HepG2 (cell line): Measurements from ENCODE around the gene CLIC3. TPM values are rescaled to one million over a fixed set of nuclear protein-coding genes. Genes with fewer than 3 reads are reported as not detected.

ENCODE experiments used
- AKNA ChIP-seq: sonication (generic); formaldehyde crosslinking; IDR thresholded peaks from 2 replicates; pipeline ENCODE4 v1.4.0; 2020; ENCODE audit warnings: missing genetic modification reagents, borderline replicate concordance
- ATF7-NPFF ChIP-seq: sonication (generic); formaldehyde crosslinking; IDR thresholded peaks from 2 replicates; pipeline ENCODE4 v1.8.1; 2023; ENCODE audit warnings: mild to moderate bottlenecking, low read depth, missing genetic modification reagents, moderate library complexity
- GATAD2A ChIP-seq: IDR thresholded peaks from 2 replicates; pipeline ENCODE4 v1.6.1; 2016
- KDM5B ChIP-seq: sonication (generic); formaldehyde crosslinking; IDR thresholded peaks from 2 replicates; pipeline ENCODE4 v1.4.0; 2020; ENCODE audit warnings: missing genetic modification reagents, mild to moderate bottlenecking, borderline replicate concordance
- MED1 ChIP-seq: sonication (generic); formaldehyde crosslinking; IDR thresholded peaks from 2 replicates; pipeline ENCODE4 v1.4.0; 2020; ENCODE audit warnings: missing genetic modification reagents
- MEIS1 ChIP-seq: sonication (generic); formaldehyde crosslinking; IDR thresholded peaks from 2 replicates; pipeline ENCODE4 v1.9.0; 2021; ENCODE audit warnings: mild to moderate bottlenecking, missing genetic modification reagents, moderate library complexity, borderline replicate concordance
- NKX3-1 ChIP-seq: sonication (generic); formaldehyde crosslinking; IDR thresholded peaks from 2 replicates; pipeline ENCODE4 v1.5.0; 2020; ENCODE audit warnings: missing genetic modification reagents
- PLSCR1 ChIP-seq: sonication (generic); formaldehyde crosslinking; IDR thresholded peaks from 2 replicates; pipeline ENCODE4 v1.5.0; 2020; ENCODE audit warnings: missing genetic modification reagents, mild to moderate bottlenecking, borderline replicate concordance
- RFXANK ChIP-seq: IDR thresholded peaks from 2 replicates; pipeline ENCODE4 v1.6.1; 2016
- RXRB ChIP-seq: IDR thresholded peaks from 2 replicates; pipeline ENCODE4 v1.6.1; 2016; ENCODE audit warnings: borderline replicate concordance, missing genetic modification reagents, missing compliant biosample characterization
- SP4 ChIP-seq: sonication (generic); formaldehyde crosslinking; IDR thresholded peaks from 2 replicates; pipeline ENCODE4 v1.8.1; 2023; ENCODE audit warnings: mild to moderate bottlenecking, missing genetic modification reagents
- SRSF9 ChIP-seq: fragments of 200-400 bp; formaldehyde crosslinking; IDR thresholded peaks from 2 replicates; pipeline ENCODE4 v1.6.1; 2018; ENCODE audit warnings: borderline replicate concordance, mild to moderate bottlenecking, low read depth, low read length; ENCODE audit not compliant: insufficient read depth, poor library complexity, severe bottlenecking
- TCF12 ChIP-seq, 2 experiments: fragments of 450-650 bp in 1 of 2; sonication (generic) in 1 of 2; formaldehyde crosslinking in 1 of 2; IDR thresholded peaks; 2 replicates each; pipeline versions ENCODE4 v1.6.1 to v1.8.0; 2017 to 2022; ENCODE audit warnings: antibody characterized with exemption in 1 of 2, mild to moderate bottlenecking in 1 of 2, missing genetic modification reagents in 1 of 2, moderate library complexity in 1 of 2
- TOPORS ChIP-seq: sonication (generic); formaldehyde crosslinking; IDR thresholded peaks from 2 replicates; pipeline ENCODE4 v1.8.0; 2023; ENCODE audit warnings: mild to moderate bottlenecking, missing genetic modification reagents
- ZFP36L2 ChIP-seq: sonication (generic); formaldehyde crosslinking; IDR thresholded peaks from 2 replicates; pipeline ENCODE4 v1.4.0; 2020; ENCODE audit warnings: missing genetic modification reagents
- ZNF331 ChIP-seq: sonication (generic); formaldehyde crosslinking; IDR thresholded peaks from 2 replicates; pipeline ENCODE4 v1.4.0; 2020; ENCODE audit warnings: missing genetic modification reagents
- ZNF350 ChIP-seq: sonication (generic); formaldehyde crosslinking; IDR thresholded peaks from 2 replicates; pipeline ENCODE4 v1.4.0; 2020; ENCODE audit warnings: mild to moderate bottlenecking, low read depth, missing genetic modification reagents, borderline replicate concordance
- ZNF674 ChIP-seq: sonication (generic); formaldehyde crosslinking; IDR thresholded peaks from 2 replicates; pipeline ENCODE4 v1.5.0; 2020; ENCODE audit warnings: low read depth, mild to moderate bottlenecking, missing genetic modification reagents
- ZNF749 ChIP-seq: sonication (generic); formaldehyde crosslinking; IDR thresholded peaks from 2 replicates; pipeline ENCODE4 v1.8.0; 2022; ENCODE audit warnings: mild to moderate bottlenecking, missing genetic modification reagents, moderate library complexity, borderline replicate concordance
- polyA plus RNA-seq, 8 experiments: library from polyadenylated mRNA; depleted of rRNA in 3 of 8; stranded (reverse) in 7 of 8; unstranded in 1 of 8; fragments of >200 nt; fragmentation: Illumina TruSeq in 4 of 8; extraction: Trizol in 4 of 8; gene quantifications; 2 replicates each; pipeline versions ENCODE4 v1.2.1 to v1.2.3, GENCODE V29; 2011 to 2016; ENCODE audit warnings: low read depth in 4 of 8, missing spikeins in 1 of 8, mixed read lengths in 1 of 8; ENCODE audit not compliant: insufficient read depth in 1 of 8
- total RNA-seq, 5 experiments: library from RNA; depleted of rRNA; stranded (reverse); fragments of >200 nt; fragmentation: Illumina TruSeq; extraction: Trizol; gene quantifications; 2 replicates each; pipeline ENCODE4 v1.2.3, GENCODE V29; 2016; ENCODE audit warnings: low read depth in 1 of 5
- TF ChIP-seq, protein P1 (sequence below): sonication (generic); formaldehyde crosslinking; IDR thresholded peaks from 2 replicates; pipeline ENCODE4 v1.4.0; 2020; ENCODE audit warnings: mild to moderate bottlenecking, missing genetic modification reagents

CLIC3 gene
- total and polyA plus RNA-seq, 2 of the 13 experiments (the other 11 are each of a cell fraction or from before 2014, with no cell fraction given) = 0.51 to 1.5 TPM

DNA sequence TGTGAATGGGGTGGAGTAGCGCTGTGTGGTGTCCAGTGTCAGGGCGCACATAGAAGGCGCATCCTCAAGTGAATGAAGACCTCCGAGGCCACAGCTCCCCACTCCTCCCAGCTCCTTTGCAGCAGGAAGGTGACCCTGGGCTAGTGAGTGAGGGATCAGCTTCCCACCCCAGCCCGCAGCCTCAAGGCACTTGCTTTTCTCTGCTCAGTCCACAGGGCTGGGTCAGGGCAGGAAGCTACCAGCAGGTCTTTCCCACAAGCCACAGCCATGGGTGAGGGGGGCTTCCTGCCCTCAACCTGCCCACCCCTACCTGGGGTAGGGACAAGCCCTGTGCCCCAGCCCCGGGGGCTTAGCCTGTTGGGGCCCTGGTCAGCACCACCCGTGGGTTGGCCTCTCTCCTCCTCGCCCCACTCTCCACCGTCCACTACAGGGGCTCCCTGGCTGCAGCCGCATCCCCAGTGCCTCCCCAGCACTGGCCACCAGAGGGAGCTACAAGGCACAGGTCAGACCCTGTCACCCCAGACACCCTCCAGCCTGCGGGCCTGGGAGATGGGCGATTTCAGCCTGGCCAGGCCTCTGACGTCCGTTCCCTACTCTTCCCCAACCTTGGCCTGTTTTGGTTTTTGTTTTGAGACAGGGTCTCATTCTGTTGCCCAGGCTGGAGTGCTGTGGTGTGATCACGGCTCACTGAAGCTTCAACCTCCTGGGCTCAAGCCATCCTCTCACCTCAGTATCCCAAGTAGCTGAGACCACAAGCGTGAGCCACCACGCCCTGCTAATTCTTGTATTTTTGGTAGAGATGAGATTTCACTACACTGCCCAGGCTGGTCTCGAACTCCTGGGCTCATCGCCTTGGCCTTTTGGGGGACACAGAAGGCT is 32.9 kb upstream of the CLIC3 start (continued):
- TF ChIP-seq SRSF9 = no peak
- TF ChIP-seq ZNF674 (CRISPR knock-in tag) = no peak
- no peak for TF ChIP-seq PLSCR1
- TF ChIP-seq KDM5B (CRISPR knock-in tag) = 0 out of 2 replicates have a peak, but pooled peaks have one; percentile 33
- no peak for TF ChIP-seq MEIS1 (CRISPR knock-in tag)
- TF ChIP-seq SP4 (CRISPR knock-in tag) = peak; percentile 55
- TF ChIP-seq TCF12 (IDR thresholded peaks at IDR 0.05) = no peak
- TF ChIP-seq TCF12 (CRISPR knock-in tag; IDR thresholded peaks at IDR 0.05) = no peak
- no peak for TF ChIP-seq ZNF749 (CRISPR knock-in tag)
- TF ChIP-seq GATAD2A (CRISPR knock-in tag) = 0 out of 2 replicates have a peak, but pooled peaks have one; percentile 40
- TF ChIP-seq RXRB (CRISPR knock-in tag) = 0 out of 2 replicates have a peak, but pooled peaks have one; percentile 11
- TF ChIP-seq ZNF331 (CRISPR knock-in tag) = 0 out of 2 replicates have a peak, but pooled peaks have one; percentile 36
- TF ChIP-seq ZFP36L2 (CRISPR knock-in tag) = no peak
- no peak for TF ChIP-seq RFXANK (CRISPR knock-in tag)
- TF ChIP-seq MED1 (CRISPR knock-in tag) = 0 out of 2 replicates have a peak, but pooled peaks have one; percentile 13
- TF ChIP-seq AKNA (CRISPR knock-in tag) = no peak
- peak; percentile 27; the same call in 1 of the 2 replicates for TF ChIP-seq ATF7-NPFF (CRISPR knock-in tag)
- TF ChIP-seq TOPORS (CRISPR knock-in tag) = no peak
- no peak for TF ChIP-seq NKX3-1
- TF ChIP-seq, protein P1, sequence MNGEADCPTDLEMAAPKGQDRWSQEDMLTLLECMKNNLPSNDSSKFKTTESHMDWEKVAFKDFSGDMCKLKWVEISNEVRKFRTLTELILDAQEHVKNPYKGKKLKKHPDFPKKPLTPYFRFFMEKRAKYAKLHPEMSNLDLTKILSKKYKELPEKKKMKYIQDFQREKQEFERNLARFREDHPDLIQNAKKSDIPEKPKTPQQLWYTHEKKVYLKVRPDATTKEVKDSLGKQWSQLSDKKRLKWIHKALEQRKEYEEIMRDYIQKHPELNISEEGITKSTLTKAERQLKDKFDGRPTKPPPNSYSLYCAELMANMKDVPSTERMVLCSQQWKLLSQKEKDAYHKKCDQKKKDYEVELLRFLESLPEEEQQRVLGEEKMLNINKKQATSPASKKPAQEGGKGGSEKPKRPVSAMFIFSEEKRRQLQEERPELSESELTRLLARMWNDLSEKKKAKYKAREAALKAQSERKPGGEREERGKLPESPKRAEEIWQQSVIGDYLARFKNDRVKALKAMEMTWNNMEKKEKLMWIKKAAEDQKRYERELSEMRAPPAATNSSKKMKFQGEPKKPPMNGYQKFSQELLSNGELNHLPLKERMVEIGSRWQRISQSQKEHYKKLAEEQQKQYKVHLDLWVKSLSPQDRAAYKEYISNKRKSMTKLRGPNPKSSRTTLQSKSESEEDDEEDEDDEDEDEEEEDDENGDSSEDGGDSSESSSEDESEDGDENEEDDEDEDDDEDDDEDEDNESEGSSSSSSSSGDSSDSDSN = no peak
- 0 out of 2 replicates have a peak, but pooled peaks have one; percentile 11 for TF ChIP-seq ZNF350
